Heart left ventricle (tissue), 13 donors: ENCODE measurements around the gene PKIB.

Source experiments
- CTCF ChIP-seq, 12 donors: fragments of 200-600 bp; sonication (generic) in 4 of 12; IDR thresholded peaks; one replicate each; pipeline versions ENCODE4 v1.5.0 to v1.8.0; 2018 to 2022; ENCODE audit warnings: antibody characterized with exemption in 12 of 12, mild to moderate bottlenecking in 5 of 12
- POLR2A ChIP-seq, 2 donors: fragments of 450-650 bp; IDR thresholded peaks; one replicate each; pipeline ENCODE4 v1.6.1; 2017; ENCODE audit warnings: antibody characterized with exemption in 2 of 2, mild to moderate bottlenecking in 2 of 2, moderate library complexity in 2 of 2
- donor health status: ischemic (EF 13 %, LVEDD 7.1; RV severe dilation, severe dysfunction).
- donor health status: DM: no; HTN: yes; CAD: no.
- donor health status: DM: no; HTN: no; CAD: no.
- donor health status: ischemic (EF 25% LVEDD 6.9; RV normal size, moderate dysfunction).
- donor health status: ischemic (EF 25% LVEDD 5.7; RV mildly dilated, moderate dysfunction).
- donor health status: ischemic (EF 35%, LVEDD 5.7; RV mildly dilated, moderate dysfunction).
- donor health status: nonischemic (EF 11% LVEDD 7.7; RV severe dilation, severe dysfunction).
- donor health status: DM: yes; HTN: yes; CAD: no.
- donor health status: PGD.
- donor health status: ischemic (EF 29% LVEDD 5.4; RV normal size, mild dysfunction).
- donor health status: nonischemic (EF 23%, LVEDD 6.1; RV moderate dilation, normal function).

GRCh38 chr6:122702841-122703240 is 92.6 kb downstream of the PKIB start:
- no peak for TF ChIP-seq POLR2A (IDR thresholded peaks at IDR 0.05)
- TF ChIP-seq CTCF (IDR thresholded peaks at IDR 0.05): no peak
